ENCODE results near the gene ASPRV1.

- TF ChIP-seq POLR2A (IDR thresholded peaks at IDR 0.05) = no peak
- no peak for TF ChIP-seq CTCF (IDR thresholded peaks at IDR 0.05)
Observed at GRCh38 chr2:69957965-69958364, 3.5 kb downstream of the ASPRV1 start.
